Colon (tissue), 2 donors: Measurements from ENCODE around the gene TIMELESS.
"Not testable (repeated sequence)": the region's sequence is repeated elsewhere in the genome, so short reads cannot be mapped to it uniquely, and the experiment has no call there.

Source experiments
- FAIRE-seq: peaks from 2 replicates; lab custom pipeline; 2012; peaks lifted over from hg19 to GRCh38; lab: Jason Lieb, UNC
- donor health status: control.
- donor health status: control.

The TIMELESS gene

DNA sequence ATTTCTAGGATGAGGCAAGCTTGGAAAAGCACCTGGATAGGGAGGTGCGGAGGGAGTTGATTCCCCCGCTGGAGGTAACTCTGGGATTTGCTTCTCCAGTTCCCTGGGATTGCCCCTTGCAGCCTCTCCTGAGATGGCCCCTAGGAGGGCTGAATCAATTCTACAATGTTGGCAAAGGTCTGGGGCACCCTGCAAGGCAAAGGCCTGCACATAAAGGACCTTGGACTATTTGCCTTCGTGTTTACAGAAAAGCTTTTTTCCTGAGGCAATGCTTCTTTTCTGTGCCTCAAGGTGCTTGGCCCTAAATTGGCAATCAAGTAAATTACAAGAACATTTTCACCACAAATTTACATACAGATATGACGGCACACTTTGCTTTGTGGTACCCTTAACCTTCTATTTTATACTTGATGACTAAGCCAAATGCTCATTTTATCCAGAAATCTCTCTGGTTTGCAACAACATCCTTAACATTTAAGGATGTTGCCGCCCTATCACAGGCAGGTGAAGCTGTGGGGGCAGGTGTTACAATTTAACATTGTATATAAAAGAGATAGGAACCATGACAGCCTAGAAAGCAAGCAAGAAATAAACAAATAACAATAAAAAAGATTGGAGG, 40.3 kb downstream of the TIMELESS start:
- no peak for FAIRE-seq

DNA sequence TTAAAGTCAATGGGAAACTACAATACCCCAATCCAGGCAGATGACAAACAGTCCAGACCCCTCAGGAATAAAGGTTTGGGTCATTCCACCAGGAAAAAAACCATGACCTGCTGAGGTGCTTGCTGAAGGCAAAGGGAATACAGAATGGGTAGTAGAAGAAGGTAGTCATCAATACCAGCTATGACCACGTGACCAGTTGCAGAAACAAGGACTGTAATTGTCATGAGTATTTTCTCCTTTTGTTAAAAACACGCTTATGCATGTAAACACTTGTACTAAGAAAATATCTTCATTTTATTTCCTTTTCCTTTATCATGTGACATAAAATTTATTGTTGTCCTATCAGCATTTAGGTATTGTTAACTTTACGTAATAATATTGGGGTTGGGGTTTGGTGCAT, 45.0 kb downstream of the TIMELESS start:
- FAIRE-seq = not testable (repeated sequence)

- not testable (repeated sequence) for FAIRE-seq
Observed at GRCh38 chr12:56401612-56402011, 47.6 kb downstream of the TIMELESS start.

DNA sequence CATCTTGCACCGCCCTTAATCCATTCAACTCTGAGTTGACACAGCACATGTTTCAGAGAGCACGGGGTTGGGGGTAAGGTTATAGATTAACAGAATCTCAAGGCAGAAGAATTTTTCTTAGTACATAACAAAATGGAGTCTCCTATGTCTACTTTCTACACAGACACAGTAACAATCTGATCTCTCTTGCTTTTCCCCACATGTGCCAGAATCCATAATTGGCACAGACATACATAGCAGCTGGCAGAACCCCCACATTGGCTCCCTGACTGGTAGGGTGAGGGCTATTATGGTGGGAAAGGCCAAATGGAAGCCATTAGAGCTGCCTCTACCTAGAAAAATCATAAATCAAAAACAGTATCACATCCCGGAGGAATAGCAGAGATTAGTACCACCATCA, 48.1 kb downstream of the TIMELESS start:
- FAIRE-seq = not testable (repeated sequence)

DNA sequence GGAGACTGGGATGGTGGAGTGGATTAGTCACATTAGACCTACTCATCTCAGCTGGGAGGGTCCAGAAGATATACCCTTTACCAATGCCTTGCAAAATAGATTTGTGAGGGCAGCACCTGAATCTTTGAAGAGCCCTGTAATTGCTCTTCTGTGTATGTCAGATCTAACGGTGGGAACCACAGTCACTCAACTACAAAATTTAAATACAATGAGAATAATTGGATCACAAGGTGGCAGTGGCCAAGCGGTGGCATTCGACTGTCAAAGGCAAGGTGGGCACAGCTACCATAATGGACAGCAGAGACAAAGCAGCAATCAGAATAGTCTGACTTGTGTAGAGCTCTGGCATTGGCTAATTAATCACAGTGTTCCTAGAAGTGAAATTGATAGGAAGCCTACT, 49.8 kb downstream of the TIMELESS start:
- FAIRE-seq = not testable (repeated sequence)

DNA sequence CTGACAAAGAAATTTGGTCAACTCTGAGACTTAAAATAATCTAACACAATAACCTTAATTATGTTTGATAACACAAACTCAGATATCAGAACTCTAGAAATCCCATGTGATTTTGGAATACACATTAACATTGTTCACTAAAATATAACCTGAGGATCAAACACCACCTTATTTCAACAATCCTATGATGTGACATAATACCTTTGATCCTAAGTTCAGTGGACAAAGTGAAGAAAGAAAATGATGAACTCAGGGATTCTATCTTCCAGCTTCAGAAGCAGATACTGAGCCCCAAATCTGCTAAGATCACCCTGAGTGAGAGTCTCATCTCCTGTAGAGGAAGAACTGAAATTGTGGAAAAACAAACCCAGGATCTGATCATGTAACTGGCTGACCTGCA, 50.9 kb downstream of the TIMELESS start:
- FAIRE-seq = no peak

DNA sequence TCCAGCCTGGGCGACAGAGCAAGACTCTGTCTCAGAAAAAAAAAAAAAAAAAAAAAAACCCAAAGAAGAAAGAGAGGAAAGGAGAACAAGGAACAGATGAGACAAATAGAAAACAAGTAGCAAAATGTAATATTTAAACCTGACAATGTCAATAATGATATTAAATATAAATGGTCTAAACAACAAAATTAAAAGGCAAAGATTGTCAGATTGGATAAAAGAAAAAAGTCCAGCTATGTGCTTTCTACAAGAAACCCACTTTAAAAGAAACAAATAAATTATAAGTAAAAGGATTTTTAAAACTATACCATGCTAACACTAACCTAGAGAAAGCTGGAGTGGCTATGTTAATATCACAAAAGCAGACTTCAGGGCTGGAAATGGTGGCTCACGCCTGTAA, 56.9 kb downstream of the TIMELESS start:
- no peak for FAIRE-seq

DNA sequence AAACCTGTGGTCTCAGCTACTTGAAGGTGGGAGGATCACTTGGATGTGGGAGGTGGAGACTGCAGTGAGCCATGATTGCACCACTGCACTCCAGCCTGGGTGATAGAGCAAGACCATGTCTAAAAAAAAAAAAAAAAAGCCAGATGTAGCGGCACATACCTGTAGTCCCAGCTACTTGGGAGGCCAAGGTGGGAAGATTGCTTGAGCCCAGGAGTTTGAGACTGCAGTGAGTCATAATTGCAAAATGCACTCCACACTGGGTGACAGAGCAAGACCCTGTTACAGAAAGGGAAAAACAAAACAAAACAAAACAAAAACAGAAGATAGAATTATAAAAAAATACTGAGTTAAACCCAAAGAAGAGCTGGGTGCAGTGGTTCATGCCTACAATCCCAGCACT, 57.5 kb downstream of the TIMELESS start:
- FAIRE-seq = no peak

DNA sequence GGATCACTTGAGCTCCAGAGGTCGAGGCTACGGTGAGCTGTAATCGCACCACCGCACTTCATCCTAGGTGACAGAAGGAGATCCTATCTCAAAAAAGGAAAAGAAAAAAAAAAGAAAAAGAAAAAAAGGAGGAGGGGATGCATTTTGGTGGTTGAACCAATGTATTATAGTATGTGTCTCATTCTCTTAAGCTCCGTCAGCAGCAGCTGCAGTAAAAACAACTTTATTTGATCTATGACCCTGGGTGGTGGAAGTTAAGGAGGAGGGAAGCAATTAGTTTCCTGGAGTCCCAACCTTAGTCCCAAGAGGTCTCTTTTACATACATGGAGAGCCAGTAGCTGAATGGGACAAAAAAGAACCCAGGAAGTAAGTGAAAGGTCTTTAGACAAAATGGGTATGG, 59.8 kb downstream of the TIMELESS start:
- no peak for FAIRE-seq

- FAIRE-seq = no peak
Observed at GRCh38 chr12:56387152-56387736, 62.0 kb downstream of the TIMELESS start.

GRCh38 chr12:56385873-56386272, 63.4 kb downstream of the TIMELESS start:
- FAIRE-seq = no peak

DNA sequence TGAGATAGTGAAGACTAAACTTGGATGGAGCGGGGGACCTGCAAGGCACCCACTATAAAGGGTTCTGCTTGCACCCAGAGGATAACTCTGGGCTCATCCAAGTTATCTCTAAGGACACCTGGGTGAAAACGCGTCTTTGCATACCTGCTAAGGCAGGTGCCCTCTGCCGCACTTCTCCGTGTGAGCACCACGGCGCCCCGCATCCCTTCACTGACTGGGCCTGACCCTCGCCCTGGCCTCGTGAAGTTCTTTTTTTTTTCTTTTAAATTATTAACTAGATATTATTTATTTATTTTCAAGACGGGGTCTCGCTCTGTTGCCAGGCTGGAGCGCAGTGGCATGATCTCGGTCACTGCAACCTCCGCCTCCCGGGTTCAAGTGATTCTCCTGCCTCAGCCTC, 66.6 kb downstream of the TIMELESS start:
- FAIRE-seq = no peak

- FAIRE-seq = no peak
Observed at GRCh38 chr12:56377989-56378316, 71.3 kb downstream of the TIMELESS start.

- no peak for FAIRE-seq
Observed at GRCh38 chr12:56377310-56377988, 71.8 kb downstream of the TIMELESS start.

DNA sequence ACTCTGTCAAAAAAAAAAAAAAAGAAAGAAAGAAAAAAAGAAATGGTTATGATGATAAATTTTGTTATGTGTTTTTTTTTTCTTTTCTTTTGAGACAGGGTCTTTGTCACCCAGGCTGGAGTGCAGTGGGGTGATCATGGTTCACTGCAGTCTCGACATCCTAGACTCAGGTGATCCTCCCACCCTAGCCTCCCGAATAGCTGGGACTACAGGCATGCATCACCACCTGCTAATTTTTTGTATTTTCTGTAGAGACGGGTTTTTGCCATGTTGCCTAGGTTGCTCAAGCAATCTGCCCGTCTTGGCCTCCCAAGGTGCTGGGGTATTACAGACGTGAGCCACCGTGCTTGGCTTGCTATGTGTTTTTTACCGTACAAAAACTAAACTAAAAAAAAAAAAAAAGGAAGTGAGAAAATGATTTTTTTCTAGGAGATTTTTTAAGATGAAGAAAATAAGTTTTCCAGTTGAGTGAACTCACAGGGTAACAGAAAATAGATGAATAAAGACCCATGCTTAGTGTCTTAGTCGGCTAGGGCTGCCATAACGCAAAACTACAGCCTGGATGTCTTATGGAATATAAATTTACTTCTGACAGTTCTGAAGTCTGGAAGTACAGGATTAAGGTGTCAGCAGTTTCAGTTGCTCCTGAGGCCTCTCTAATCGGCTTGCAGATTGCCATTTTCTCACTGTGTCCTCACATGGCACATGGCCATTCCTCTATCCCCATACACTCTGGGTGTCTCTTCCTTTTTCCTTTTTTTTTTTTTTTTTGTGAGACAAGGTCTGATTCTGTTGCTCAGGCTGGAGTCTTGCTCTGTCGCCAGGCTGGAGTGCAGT, 73.4 kb downstream of the TIMELESS start:
- FAIRE-seq = no peak

DNA sequence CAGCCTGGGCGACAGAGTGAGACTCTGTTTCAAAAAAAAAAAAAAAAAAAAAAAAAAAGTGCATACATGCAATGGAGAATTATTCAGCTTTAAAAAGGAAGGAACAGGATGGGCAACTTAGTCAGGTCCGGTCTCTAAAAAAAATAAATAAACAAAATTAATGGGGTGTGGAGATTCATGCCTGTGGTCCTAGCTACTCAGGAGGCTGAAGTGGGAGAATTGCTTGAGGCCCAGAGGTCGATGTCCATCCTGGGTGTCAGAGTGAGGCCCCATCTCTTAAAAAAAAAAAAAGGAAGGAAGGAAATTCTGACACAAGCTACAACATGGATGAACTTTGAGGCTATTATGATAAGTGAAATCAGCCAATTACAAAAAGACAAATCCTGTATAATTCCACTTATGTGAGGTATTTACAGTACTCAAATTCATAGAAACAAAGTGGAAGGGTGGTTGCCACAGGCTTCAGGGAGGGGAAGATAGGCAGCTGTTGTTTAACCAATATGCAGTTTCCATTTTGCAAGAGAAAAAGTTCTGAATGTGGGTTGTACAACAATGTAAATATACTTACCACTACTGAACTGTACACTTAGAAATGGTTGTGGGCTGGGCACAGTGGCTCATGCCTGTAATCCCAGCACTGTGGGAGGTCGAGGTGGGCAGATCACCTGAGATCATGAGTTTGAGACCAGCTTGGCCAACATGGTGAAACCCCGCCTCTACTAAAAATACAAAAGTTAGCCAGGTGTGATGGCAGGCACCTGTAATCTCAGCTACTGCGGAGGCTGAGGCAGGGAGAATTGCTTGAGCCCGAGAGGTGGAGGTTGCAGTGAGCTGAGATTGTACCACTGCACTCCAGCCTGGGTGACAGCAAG, 74.3 kb downstream of the TIMELESS start:
- no peak for FAIRE-seq

GRCh38 chr12:56373515-56373914, 75.7 kb downstream of the TIMELESS start:
- FAIRE-seq = no peak

DNA sequence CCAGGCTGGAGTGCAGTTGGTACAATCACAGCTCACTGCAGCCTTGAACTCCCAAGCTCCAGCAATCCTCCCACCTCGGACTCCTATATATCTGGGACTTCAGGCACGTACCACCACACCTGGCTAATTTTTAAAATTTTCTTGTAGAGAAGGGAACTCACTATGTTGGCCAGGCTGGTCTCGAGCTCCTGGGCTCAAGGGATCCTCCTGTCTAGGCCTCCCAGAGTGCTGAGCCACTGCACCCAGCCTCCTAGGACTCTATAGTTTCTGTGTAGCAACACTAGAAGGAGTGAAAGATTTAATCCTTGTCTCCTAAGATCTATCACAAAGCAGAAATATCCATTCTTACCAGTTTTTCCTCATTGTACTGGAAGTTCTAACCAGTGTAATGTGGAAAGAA, 82.3 kb downstream of the TIMELESS start:
- no peak for FAIRE-seq
